NCI-H1694 (cell line): ENCODE data around the gene RNGTT.
"Not testable (repeated sequence)": the region's sequence is repeated elsewhere in the genome, so short reads cannot be mapped to it uniquely, and the experiment has no call there.

Experiments used
- DNase-seq: peaks from one replicate; lab custom pipeline; 2025; lab: John Stamatoyannopoulos, UW

RNGTT gene

DNA sequence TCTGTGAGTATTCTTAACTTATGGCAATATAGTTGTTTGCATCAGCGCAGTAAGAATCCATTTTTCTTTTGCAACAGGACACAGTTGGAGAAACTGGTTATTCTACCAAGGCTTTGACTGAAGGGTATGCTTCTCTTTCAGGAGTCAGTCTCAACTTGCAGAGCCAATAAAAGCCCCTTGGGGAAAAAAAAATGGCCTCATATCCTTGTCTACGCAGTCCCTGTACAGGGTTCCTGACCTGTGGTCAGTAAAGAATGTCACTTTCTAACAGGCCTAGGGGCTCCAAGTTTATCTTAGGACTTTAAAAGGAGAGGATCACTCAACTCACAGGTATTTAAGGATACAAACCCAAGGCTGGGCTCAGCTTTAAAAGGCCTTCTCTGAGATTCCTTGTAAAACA is 6.9 kb upstream of the RNGTT start:
- DNase-seq: no peak

GRCh38 chr6:88969255-88969654 is 5.8 kb upstream of the RNGTT start:
- DNase-seq: not testable (repeated sequence)

DNA sequence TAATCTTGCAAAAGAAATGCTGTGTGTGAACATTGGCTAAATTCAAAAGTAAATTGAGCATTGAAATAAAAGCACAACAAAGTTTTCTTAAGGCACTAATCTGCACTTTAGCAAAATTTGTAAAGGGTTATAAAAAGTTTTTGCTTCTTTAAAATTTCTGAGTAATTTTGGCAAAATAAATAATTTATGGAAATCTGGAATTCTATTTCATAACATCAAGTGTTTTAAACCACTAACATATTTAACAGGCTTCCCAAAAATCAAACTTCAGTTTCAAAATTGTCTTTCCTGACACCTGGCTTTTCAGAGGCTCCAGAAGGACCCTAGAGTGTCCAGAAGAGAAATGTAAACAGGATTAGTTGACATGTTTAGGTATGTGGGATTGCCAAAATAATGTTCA is 4.5 kb upstream of the RNGTT start:
- DNase-seq: no peak

DNA sequence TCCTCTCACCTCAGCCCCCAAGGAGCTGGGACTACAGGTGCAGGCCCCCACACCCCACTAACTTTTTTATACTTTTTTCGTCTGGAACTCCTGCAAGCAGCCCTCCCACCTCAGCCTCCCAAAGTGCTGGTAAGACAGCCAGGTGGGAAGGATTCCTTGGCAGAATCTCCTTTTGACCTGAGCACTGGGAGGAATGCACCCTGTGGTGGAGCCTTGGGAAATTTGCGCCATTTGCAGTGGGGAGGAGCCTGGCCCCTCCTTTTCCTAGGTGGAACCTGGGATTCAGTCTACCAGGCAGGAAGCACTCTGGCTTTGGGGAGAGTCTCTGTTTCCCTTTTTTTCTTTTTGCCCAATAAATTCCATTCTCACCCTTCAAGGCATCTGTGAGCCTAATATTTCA is 2.3 kb upstream of the RNGTT start:
- no peak for DNase-seq

DNA sequence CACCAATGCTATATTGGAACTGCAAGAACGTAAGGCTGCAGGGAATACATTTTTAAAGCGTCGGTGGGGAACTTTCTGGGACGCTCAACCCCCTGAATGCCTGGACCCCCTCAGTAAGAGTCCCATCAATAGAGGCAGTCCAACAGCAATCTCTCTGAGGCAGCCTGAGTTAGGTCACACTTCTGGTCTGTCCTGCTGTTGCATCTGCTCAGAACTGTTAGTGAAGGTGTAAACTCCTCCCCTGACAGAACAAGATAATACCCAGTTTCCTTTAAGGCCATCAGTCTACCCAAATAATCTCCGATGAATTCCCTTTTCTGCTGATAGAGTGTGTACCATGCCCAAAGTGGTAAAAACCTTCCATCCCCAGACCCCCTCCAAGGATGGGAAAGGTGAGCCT is 1.1 kb upstream of the RNGTT start:
- DNase-seq: no peak

DNA sequence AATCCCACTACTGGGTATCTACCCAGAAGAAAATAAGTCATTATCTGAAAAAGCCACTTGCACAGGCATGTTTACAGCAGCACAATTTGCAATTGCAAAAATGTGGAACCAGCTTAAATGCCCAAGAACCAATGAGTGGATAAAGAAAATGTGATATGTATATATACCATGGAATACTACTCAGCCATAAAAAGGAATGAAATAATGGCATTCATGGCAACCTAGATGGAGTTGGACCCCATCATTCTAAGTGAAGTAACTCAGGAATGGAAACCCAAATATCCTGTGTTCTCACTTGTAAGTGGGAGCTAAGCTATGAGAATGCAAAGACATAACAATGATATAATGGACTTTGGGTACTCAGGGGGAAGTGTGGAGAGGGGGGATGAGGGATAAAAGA is 4.6 kb downstream of the RNGTT start:
- no peak for DNase-seq

DNA sequence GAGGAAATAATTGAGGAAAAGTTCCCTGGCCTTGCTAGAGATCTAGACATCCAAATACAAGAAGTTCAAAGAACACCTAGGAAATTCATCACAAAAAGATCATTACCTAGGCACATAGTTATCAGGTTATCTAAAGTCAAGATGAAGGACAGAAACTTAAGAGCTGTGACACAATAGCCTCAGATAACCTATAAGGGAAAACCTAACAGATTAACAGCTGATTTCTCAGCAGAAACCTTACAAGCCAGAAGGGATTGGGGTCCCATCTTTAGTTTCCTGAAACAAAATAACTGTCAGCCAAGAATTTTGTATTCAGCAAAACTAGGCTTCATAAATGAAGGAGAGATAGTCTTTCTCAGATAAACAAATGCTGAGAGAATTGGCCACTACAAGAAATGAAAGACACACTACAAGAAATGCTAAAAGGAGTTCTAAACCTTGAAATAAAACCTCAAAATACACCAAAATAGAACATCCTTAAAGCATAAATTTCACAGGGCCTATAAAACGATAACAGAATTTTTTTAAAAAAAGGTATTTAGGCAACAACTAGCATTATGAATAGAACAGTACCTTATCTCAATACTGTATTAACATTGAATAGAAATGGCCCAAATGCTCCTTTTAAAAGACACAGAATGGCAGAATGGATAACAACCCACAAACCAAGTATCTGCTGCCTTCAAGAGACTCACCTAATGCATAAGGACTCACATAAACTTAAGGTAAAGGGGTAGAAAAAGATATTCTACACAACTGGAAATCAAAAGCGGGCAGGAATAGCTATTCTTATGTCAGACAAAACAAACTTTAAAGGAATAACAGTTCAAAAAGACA is 9.7 kb downstream of the RNGTT start:
- DNase-seq: no peak

DNA sequence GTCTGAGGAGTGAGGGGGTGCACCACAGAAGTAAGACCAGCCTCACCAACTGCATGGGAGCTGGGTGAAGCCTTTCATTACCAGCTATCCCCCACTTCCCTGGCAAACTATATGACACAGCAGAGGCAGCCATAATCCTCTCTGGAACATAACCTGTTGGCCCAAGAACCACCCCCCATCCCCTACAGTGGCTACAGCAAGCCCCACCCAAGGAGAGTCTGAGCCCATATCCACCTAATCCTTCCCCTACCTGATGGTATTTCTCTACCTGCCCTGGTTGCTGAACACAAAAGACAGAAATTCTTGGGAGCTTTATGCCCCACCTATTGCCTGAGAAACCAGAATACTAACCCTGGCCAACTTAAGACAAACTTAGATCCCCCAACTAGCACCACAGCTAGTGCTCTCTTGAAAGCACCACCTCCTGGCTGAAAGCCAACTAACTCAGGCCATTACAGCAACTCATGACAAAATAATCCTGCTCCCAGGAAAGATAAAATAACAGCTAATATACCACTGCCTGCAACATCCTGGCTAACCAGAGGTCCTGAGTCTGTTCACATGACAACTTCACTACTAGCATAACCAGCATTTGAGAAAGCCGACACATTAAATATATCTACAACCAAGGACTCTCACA is 11.2 kb downstream of the RNGTT start:
- DNase-seq: no peak

DNA sequence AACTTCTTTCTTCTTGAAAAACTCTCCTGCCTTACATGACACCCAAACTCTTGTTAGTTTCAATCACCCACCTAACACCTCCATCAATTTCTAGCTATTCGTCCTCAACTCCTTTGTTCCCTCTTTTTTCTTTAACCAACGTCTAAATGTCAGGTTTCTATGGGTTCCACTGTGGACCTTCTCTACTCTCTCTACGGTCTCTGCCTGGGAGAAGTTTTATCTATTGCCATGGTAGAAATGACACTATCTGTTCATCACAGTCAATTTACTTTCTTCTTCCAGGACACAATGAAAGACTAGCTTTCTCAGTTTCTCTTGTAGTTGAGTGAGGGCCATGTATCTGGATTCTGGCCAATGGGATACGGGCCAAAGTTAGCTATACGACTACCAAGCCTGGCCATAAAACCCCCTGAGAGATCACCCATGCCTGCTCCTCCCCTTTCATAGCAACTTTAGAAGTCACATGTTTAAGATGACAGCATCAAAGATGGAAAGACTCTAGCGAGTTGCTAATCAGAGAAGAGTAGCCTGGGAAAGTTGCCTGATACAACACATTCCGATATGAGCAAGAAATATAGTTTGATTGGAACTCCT is 17.9 kb downstream of the RNGTT start:
- DNase-seq: no peak

GRCh38 chr6:88933521-88933920 is 29.9 kb downstream of the RNGTT start:
- no peak for DNase-seq

DNA sequence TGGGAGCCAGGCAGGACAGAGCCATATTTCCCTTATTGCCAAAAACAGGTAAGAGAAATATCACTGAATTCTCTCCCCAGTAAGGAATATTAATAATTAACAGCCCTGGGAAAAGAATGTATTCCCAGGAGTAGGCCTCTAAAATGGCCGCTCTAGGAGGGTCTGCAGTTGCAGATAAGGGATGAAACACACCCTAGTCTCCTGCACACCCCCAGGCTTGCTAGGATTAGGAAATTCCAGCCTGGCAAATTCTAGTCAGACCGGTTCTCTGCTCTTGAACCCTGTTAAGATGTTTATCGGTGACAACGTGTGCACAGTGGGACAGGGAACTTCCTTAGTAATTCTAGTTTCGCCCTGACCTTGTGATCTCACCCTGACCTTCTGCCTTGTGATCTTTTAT is 31.4 kb downstream of the RNGTT start:
- not testable (repeated sequence) for DNase-seq

DNA sequence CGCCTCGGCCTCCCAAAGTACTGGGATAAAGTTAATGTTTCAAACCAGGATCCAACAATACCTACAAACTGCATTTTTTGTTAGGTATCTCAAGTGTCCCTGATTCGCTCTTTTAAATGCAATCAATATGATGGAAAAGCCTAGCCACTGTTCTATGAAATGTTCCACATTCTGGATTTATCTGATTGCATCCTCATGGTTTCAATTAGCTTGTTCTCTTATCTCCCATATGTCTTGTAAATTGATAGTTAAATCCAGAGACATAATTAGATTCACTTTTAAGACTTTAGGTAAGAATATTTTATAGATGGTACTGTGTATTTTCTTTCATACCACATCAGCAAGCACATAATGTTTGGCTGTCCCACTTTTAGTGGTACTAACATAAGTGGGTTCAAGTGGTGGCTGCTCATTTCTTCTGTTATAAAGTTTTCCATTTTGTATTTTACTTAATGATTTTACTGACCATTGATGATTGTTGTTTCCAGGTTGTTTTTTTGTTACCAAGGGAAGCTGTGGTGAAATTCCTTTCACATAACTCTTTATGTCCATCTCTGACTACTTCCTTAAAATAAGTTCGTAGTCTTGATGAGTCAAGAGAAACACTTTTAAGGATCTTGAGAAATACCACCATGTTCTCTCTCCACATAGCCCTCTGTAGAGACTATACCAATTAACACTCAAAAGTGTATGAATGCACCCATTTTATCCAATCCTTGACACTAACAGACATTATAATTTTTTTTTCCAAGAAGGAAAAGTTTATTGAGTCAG is 40.5 kb downstream of the RNGTT start:
- no peak for DNase-seq

DNA sequence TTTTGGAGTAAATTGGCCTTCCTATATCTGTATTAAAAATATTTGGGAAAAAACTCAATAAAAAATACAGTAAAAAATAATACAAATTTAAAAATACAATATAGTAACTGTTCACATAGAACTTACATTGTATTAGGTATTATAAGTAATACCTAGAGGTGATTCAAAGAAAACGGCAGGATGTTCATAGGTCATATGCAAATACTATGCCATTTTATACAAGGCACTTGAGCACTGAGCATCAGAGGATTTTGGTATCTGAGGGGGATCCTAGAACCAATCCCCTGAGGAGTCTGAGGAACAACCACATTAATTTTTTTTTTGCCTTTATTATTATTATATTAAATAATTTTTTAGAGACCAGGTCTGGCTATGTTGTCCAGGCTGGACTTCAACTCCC is 41.7 kb downstream of the RNGTT start:
- DNase-seq: no peak

DNA sequence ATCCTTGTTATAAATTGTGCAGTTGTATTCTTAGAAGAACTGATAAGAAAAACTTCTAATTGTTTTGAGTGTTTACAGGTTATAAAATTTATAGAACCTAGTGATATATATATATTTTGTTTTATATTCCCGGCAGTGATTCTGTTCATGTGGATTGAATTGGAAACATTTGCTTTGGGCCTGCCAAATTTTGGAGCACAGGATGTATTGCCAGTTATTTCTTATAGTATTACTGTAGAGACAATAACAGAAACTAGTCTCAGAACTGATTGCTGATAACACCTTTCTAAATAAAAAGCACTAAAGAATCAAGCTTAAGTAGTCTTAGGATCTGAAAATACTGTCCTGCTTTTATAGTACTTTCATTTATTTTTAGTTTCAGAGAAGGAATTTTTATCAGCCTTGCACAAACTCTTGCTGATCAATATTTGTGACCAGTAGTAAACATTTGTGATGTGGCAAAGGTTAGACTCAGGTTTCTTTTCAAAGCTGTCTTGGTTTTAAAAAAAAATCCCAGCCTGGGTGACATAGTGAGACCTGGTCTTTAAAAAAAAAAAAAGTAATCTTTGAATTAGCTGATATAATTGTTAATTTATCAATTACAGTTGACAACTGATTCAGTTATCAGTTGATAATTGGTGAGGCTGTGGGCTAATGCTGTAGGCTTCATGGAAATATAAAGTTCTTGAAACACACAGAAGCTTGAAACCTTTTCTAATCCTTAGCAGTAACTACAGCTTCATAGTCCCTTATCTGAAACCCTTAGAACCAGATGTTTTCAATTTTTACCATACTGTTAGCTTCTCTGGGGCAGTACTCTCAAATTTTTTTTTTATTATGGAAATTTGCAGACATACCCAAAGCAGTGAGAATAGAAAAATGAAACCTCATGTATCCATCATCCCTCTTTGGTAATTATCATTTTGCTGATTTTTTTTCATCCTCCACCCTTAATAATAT is 42.4 kb downstream of the RNGTT start:
- no peak for DNase-seq

DNA sequence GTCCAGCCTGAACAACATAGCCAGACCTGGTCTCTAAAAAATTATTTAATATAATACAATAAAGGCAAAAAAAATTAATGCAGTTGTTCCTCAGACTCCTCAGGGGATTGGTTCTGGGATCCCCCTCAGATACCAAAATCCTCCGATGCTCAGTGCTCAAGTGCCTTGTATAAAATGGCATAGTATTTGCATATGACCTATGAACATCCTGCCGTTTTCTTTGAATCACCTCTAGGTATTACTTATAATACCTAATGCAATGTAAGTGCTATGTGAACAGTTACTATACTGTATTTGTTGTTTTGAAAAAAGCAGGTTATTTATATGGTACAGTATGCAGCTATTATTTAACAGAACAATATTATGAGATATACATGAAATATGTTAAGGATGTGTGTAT is 43.3 kb downstream of the RNGTT start:
- DNase-seq: no peak

DNA sequence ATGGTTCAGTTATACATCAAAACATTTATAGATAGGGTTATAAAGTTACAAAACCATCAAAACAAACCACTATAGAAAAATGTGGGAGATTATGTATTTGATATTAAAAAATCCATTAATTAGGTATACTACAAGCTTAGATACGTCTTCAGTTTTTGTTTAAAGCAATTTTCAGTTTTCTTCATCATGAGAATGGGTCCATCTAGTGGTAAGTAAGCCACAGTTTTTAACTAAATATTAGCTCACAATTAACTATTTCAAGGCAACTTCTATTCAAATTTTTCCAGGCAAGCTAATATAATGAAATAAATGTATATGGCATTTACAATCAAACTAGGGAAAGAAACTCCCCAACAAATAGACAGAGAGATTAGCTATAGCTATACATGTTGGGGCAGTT is 44.4 kb downstream of the RNGTT start:
- DNase-seq: no peak

- no peak for DNase-seq
Observed at GRCh38 chr6:88916615-88917208, 46.7 kb downstream of the RNGTT start.

DNA sequence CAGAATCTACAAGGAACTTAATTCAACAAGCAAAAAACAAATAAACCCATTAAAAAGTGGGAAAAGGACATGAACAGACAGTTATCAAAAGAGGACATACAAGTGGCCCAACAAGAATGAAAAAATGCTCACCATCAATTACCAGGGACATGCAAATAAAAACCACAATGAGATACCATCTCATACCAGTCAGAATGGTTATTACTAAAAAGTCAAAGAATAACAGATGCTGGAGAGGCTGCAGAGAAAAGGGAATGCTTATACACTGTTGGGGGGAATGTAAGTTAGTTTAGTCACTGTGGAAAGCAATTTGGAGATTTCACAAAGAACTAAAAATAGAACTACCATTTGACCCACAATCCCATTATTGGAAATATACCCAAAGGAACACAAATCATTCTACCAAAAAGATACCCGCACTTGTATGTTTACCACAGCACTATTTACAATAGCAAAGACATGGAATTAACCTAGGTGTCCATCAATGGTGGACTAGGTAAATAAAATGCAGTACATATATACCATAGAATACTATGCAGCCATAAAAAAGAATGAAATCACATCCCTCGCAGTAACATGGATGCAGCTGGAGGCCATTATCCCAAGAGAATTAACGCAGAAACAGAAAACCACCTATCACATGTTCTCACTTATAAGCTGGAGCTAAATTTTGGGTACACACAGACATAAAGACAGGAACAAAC is 48.4 kb downstream of the RNGTT start:
- DNase-seq: no peak

GRCh38 chr6:88914180-88914579 is 49.2 kb downstream of the RNGTT start:
- no peak for DNase-seq

DNA sequence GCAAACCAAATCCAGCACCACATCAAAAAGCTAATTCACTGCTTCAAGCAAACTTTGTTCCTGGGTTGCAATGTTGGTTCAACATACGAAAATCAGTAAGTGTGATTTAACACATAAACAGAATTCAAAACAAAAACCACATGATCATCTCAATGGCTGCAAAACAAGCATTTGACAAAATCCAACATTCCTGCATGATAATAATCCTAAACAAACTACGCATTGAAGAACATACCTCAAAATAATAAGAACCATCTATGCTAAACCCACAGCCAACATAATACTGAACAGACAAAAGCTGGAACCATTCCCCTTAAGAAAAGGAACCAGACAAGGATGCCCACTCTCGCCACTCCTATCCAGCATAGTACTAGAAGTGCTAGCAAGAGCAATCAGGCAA is 49.9 kb downstream of the RNGTT start:
- DNase-seq: no peak
